ENCODE data around the gene KIZ.

The KIZ gene

GRCh38 chr20:21174516-21175239 is 48.8 kb downstream of the KIZ start:
- in situ Hi-C loops (cut with HindIII; ENCODE audit: low sequenced_read_pairs) = no loop called here

- in situ Hi-C loops (cut with HindIII; ENCODE audit: low sequenced_read_pairs) = no loop called here
Observed at GRCh38 chr20:21175433-21175832, 49.6 kb downstream of the KIZ start.

GRCh38 chr20:21177767-21178166 is 51.9 kb downstream of the KIZ start:
- in situ Hi-C loops (cut with HindIII; ENCODE audit: low sequenced_read_pairs) = no loop called here

GRCh38 chr20:21179757-21180156 is 53.9 kb downstream of the KIZ start:
- in situ Hi-C loops (cut with HindIII; ENCODE audit: low sequenced_read_pairs) = no loop called here

DNA sequence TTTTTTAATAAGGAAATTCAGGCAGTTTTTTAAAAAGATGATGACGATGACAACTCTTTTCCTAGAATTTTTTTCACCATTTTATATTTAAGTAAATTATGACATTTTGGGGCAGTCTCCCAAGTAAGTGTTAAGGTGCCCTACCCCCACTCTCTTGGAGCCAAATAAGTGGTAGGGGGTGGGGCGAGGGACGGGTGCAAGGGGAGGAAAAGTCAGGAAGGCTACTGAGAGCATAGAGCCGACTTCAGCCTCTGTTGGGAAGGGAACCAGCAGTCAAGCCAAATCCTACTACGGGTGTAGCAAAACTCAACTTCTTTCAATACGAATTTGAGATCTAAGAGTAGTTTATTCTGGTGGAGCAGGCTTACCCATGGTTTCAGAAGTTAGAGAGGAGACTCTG is 54.4 kb downstream of the KIZ start:
- in situ Hi-C loops (cut with HindIII; ENCODE audit: low sequenced_read_pairs) = no loop called here

DNA sequence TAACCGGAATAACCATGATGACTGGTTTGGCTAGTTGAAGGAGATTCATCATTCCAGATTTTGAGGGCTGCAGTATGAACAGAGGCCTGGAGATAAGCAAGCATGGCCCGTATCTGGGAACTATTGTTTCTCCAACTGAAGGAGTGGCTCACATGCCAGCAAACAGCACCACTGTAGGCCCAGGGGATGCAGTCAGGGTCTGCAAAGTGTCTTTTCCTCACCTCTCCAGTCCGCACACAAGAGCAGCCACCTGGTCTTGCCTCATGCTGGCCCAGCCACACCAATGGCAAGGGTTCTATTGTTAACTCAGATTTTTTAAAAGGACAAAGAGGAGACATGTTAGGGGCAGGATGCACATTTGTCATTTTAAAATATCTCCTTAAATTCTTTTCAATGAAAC is 55.1 kb downstream of the KIZ start:
- in situ Hi-C loops (cut with HindIII; ENCODE audit: low sequenced_read_pairs) = no loop called here

GRCh38 chr20:21182832-21183563 is 57.1 kb downstream of the KIZ start:
- in situ Hi-C loops (cut with HindIII; ENCODE audit: low sequenced_read_pairs) = no loop called here

DNA sequence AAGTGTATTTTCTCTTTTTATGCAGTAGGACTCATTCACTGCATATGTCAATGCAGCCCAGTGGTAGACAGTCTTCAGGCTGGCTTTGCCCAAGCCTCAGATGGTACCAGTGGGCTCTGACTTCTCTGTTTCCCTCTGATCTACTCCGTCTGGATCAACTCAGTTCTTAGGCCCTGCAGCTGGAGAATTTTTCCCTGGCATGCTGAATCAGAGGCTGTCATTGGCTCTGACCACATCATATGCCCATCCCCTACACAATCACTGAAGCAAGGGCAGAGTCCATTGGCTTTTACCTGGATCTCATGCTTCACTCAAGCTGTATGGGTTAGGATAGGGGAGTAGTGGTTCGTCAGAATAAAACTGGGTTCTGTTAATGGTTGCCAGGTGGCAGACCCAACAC is 57.8 kb downstream of the KIZ start:
- in situ Hi-C loops (cut with HindIII; ENCODE audit: low sequenced_read_pairs) = no loop called here

- in situ Hi-C loops (cut with HindIII; ENCODE audit: low sequenced_read_pairs) = loop anchor here (5.0 kb wide), 1 partner anchor 92 kb away; no protein-coding TSS in a partner anchor
Observed at GRCh38 chr20:21184819-21185218, 58.9 kb downstream of the KIZ start.

DNA sequence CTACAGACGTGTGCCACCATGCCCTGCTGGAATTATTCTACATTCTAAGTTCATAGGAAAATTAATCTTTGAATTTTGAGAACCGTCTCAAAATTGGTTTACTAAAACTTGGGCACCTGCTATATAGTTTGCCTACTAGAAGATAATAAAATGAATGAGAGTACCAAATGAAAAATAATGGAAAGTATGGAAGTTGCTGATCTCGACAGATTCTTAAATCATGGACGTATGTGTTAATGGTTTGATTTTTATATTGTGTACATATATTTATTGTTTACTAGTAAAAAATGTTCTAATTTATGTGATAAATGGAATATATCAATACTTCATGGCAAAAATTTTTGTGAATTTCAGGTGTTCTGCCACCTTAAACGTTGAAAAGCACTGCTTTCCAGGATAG is 60.0 kb downstream of the KIZ start:
- in situ Hi-C loops (cut with HindIII; ENCODE audit: low sequenced_read_pairs) = loop anchor here (5.0 kb wide), 1 partner anchor 91 kb away; no protein-coding TSS in a partner anchor

- in situ Hi-C loops (cut with HindIII; ENCODE audit: low sequenced_read_pairs) = loop anchor here (5.0 kb wide), 1 partner anchor 87 kb away; no protein-coding TSS in a partner anchor
Observed at GRCh38 chr20:21189761-21190523, 64.1 kb downstream of the KIZ start.

- in situ Hi-C loops (cut with HindIII; ENCODE audit: low sequenced_read_pairs) = no loop called here
Observed at GRCh38 chr20:21190869-21191268, 65.0 kb downstream of the KIZ start.

DNA sequence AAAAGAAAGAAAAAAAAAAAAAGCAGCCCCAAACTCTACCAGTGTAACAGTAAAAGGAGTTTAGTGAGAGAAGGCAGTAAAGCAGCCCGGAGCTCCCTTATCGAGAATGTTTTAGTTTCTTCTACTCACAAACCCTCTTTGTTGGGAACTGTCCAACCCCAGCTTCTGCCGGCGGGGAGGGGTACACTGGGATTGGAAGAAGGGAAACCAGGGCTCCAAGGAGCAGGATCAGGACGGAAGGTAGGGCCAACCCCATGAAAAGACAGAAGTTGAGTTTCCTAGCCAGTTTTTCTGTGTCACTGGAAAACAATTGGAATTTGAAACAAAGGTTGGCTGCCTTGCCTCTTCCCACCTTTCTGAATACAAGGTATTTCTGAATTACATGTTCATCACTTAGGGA is 66.0 kb downstream of the KIZ start:
- in situ Hi-C loops (cut with HindIII; ENCODE audit: low sequenced_read_pairs) = no loop called here

- in situ Hi-C loops (cut with HindIII; ENCODE audit: low sequenced_read_pairs) = no loop called here
Observed at GRCh38 chr20:21202259-21202658, 76.4 kb downstream of the KIZ start.

GRCh38 chr20:21203088-21203656 is 77.3 kb downstream of the KIZ start:
- in situ Hi-C loops (cut with HindIII; ENCODE audit: low sequenced_read_pairs) = no loop called here

- in situ Hi-C loops (cut with HindIII; ENCODE audit: low sequenced_read_pairs) = no loop called here
Observed at GRCh38 chr20:21206584-21206983, 80.7 kb downstream of the KIZ start.

- in situ Hi-C loops (cut with HindIII; ENCODE audit: low sequenced_read_pairs) = no loop called here
Observed at GRCh38 chr20:21208999-21209398, 83.1 kb downstream of the KIZ start.

GRCh38 chr20:21209668-21210067 is 83.8 kb downstream of the KIZ start:
- in situ Hi-C loops (cut with HindIII; ENCODE audit: low sequenced_read_pairs) = no loop called here

- in situ Hi-C loops (cut with HindIII; ENCODE audit: low sequenced_read_pairs) = no loop called here
Observed at GRCh38 chr20:21213691-21214090, 87.8 kb downstream of the KIZ start.

- in situ Hi-C loops (cut with HindIII; ENCODE audit: low sequenced_read_pairs) = no loop called here
Observed at GRCh38 chr20:21214431-21214830, 88.5 kb downstream of the KIZ start.

DNA sequence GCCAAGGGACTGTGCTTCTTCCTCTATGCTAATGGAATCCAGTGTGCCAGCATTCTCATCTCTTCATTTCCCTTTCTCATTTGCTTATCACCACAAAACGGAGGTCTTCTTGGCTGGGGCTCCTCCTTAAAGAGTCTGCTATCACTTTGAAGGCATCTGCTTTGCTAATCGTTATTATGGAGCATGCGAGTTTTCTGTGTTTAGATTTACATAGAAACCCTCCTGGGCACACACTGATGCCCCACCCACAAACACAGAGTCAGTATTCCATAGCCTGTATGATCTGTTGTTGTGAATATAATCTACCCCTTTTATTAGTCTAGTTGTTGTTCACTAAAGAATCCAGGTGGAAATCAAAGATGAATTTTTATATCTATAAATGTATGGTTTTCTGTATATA is 93.8 kb downstream of the KIZ start:
- in situ Hi-C loops (cut with HindIII; ENCODE audit: low sequenced_read_pairs) = no loop called here
